ENCODE results near the gene ZNF668. TPM values are rescaled to one million over a fixed set of nuclear protein-coding genes. Genes with fewer than 3 reads are reported as not detected.
"Not testable (repeated sequence)": the region's sequence is repeated elsewhere in the genome, so short reads cannot be mapped to it uniquely, and the experiment has no call there.

ZNF668 gene
- total RNA-seq, 2 experiments from 2014 or later, result 11.2 to 12.9 TPM

DNA sequence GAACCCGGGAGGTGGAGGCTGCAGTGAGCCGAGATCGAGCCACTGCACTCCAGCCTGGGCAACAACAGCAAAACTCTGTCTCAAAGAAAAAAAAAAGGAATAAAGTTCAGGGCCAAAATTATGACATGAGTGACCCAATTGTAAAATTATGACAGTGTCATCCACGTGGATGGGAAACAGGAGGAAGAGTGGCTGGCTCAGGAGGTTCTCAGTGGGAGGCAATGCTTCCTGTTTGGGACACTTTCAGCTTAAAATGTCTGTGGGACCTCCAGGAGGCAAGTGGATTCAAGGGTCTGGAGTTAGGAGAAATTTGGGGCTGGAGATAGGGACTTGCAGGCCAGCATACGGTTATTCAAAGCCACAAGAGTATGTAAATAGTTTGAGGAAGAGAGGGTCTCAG lies 48.7 kb downstream of the ZNF668 start:
- Mint-ChIP-seq H3K9me3 (no peaks in the 10 kb centered on the region), H3K36me3 (ENCODE audit: low read depth) (no peaks in the 10 kb centered on the region), H3K4me3 (no peak overlapping the region), H3K4me1 (peaks cover 20% of the 10 kb centered on the region), H3K27ac (no peak overlapping the region), H3K27me3 (no peaks in the 10 kb centered on the region)
- DNase-seq, result no peak
- ChIA-PET CTCF (no interaction called here), POLR2A (no interaction called here)

DNA sequence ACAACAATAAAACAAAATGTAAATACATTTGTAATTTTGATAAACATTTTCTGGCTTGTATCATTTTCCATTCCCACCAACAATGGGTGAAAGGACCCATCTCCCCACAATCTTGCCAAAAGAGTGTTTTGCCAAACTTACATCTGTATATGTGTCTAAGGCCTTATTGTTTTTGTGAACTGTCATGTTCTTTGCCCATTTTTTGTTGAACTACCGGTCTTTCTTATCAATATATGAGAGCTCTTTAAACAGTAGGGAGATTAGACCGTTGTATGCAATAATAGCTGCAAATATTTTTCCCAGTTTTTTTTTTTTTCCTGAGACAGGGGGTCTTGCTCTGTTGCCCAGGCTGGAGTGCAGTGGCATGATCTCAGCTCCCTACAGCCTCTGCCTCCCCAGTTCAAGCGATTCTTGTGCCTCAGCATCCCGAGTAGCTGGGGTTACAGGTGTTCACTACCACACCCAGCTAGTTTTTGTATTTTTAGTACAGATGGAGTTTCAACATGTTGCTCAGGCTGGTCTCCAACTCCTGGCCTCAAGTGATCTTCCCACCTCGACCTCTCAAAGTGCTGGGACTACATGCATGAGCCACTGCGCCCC lies 50.3 kb downstream of the ZNF668 start:
- no peaks in the 10 kb centered on the region for H3K27me3 Mint-ChIP-seq
- no peak overlapping the region for H3K4me3 Mint-ChIP-seq
- POLR2A ChIA-PET, result no interaction called here
- DNase-seq, result no peak
- no peaks in the 10 kb centered on the region for H3K9me3 Mint-ChIP-seq
- no peaks in the 10 kb centered on the region for H3K36me3 Mint-ChIP-seq (ENCODE audit: low read depth)
- H3K27ac Mint-ChIP-seq, result no peak overlapping the region
- H3K4me1 Mint-ChIP-seq, result peaks cover 20% of the 10 kb centered on the region
- CTCF ChIA-PET, result interaction anchor here (0.9 kb wide), 1 partner anchor 89 kb away, joined by 3 read pairs; no protein-coding TSS in a partner anchor

DNA sequence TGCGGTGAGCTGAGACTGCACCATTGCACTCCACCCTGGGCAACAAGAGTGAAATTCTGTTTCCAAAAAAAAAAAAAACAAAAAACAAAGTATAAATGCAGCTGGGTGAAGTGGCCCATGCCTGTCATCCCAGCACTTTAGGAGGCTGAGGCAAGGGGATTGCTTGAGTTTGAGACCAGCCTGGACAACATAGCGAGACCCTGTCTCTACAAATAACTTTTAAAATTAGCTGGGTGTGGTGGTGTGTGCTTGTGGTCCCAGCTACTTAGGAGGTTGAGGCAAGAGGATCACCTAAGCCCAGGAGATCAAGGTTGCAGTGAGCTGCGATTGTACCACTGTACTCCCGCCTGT lies 50.8 kb downstream of the ZNF668 start:
- DNase-seq, result no peak
- Mint-ChIP-seq H3K36me3 (ENCODE audit: low read depth) (no peaks in the 10 kb centered on the region), H3K9me3 (no peaks in the 10 kb centered on the region), H3K4me1 (peaks cover 20% of the 10 kb centered on the region), H3K4me3 (no peak overlapping the region), H3K27ac (no peak overlapping the region), H3K27me3 (no peaks in the 10 kb centered on the region)
- ChIA-PET POLR2A (no interaction called here), CTCF (interaction anchor here (0.9 kb wide), 2 partner anchors 55 to 89 kb away, joined by 3 read pairs; no protein-coding TSS in a partner anchor)

- POLR2A ChIA-PET, result no interaction called here
Measured at GRCh38 chr16:31022544-31023251, 51.3 kb downstream of the ZNF668 start.

DNA sequence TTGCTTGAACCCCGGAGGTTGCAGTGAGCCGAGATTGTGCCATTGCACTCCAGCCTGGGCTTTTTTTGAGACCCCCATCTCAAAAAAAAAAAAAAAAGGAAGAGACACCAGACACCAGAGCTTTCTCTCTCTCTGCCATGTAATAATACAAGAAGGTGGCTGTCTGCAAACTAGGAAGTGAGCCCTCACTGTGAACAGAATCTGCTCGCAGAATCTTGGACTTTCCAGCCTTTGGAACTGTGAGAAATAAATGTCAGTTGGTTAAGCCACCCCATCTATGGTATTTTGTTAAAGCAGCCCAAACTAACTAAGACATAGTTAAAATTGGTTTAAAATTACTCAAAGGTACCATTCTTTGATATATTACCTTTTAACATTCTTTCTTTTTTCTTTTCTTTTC lies 53.5 kb downstream of the ZNF668 start:
- Mint-ChIP-seq H3K4me1 (peaks cover 20% of the 10 kb centered on the region), H3K27ac (no peak overlapping the region), H3K27me3 (no peaks in the 10 kb centered on the region), H3K9me3 (no peaks in the 10 kb centered on the region), H3K36me3 (ENCODE audit: low read depth) (no peaks in the 10 kb centered on the region), H3K4me3 (no peak overlapping the region)
- POLR2A ChIA-PET, result interaction anchor here (0.7 kb wide), 1 partner anchor 33 kb away, joined by 4 read pairs; no protein-coding TSS in a partner anchor
- CTCF ChIA-PET, result interaction anchor here (0.7 to 1.5 kb wide), 3 partner anchors 17 to 209 kb away, joined by 3 read pairs; no protein-coding TSS in a partner anchor
- DNase-seq, result no peak

More at GRCh38 chr16:31022544-31023251, 51.3 kb downstream of the ZNF668 start:
- CTCF ChIA-PET, result interaction anchor here (0.6 to 0.9 kb wide), 4 partner anchors 8 to 88 kb away, joined by 3 read pairs; no protein-coding TSS in a partner anchor
- DNase-seq, result no peak
- Mint-ChIP-seq H3K4me1 (peaks cover 20% of the 10 kb centered on the region), H3K9me3 (no peaks in the 10 kb centered on the region), H3K36me3 (ENCODE audit: low read depth) (no peaks in the 10 kb centered on the region), H3K27me3 (no peaks in the 10 kb centered on the region), H3K4me3 (no peak overlapping the region), H3K27ac (peak overlapping the region; percentile 55)

DNA sequence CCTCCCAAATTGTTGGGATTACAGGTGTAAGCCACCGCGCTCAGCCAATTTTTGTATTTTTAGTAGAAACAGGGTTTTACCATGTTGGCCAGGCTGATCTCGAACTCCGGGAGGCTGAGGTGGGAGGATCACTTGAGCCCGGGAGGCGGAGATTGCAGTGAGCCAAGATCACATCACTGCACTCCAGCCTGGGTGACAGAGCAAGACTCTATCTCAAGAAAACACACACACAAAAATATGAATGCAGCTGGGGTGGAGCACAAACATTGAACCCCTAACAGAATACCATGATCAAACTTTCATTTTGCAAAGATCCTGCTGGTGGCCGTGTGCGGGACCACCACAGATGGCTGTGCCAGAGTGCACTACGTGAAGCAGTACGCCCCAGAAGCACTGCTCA lies 56.3 kb downstream of the ZNF668 start:
- H3K36me3 Mint-ChIP-seq (ENCODE audit: low read depth); DNase-seq; H3K9me3 Mint-ChIP-seq; H3K4me1 Mint-ChIP-seq; H3K27ac Mint-ChIP-seq; H3K4me3 Mint-ChIP-seq; POLR2A ChIA-PET; CTCF ChIA-PET: not testable (repeated sequence)
- peaks cover 15% of the 10 kb centered on the region for H3K27me3 Mint-ChIP-seq

DNA sequence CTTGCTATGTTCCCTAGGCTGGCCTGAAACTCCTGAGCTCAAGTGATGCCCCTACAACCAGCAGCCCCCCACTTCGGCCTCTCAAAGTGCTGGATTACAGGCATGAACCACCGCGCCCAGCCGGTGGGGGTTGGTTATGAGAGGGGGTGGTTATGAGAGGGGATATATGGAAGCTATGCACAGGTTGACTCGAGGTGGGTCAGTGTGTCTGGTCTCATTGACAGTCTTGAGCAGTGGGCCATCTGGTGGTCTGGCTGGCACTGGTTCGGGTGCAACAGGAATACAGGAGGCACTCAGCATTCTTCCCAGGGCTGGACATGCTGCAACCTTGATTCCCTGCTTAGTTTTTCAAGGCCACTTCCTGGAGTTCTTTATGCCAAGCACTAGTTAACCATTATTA lies 58.0 kb downstream of the ZNF668 start:
- CTCF ChIA-PET, result interaction anchor here (1.0 kb wide), 1 partner anchor 30 kb away, joined by 3 read pairs; no protein-coding TSS in a partner anchor
- Mint-ChIP-seq H3K4me3 (no peak overlapping the region), H3K36me3 (ENCODE audit: low read depth) (no peaks in the 10 kb centered on the region)

DNA sequence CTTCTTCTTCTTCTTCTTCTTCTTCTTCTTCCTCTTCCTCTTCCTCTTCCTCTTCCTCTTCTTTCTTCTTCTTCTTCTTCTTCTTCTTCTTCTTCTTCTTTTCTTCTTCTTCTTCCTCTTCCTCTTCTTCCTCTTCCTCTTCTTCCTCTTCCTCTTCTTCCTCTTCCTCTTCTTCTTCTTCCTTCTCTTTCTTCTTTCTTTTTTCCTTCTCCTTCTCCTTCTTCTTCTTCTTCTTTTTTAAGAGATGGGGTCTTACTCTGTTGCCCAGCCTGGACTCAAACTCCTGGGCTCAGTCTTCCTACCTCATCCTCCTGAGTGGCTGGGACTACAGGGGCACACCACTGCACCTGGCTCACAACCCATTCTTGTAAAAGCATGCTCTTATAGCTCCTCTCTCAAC lies 60.7 kb downstream of the ZNF668 start:
- H3K27ac Mint-ChIP-seq; H3K36me3 Mint-ChIP-seq (ENCODE audit: low read depth); POLR2A ChIA-PET; H3K4me3 Mint-ChIP-seq; DNase-seq; CTCF ChIA-PET; H3K9me3 Mint-ChIP-seq: not testable (repeated sequence)
- Mint-ChIP-seq H3K4me1 (peaks cover 12% of the 10 kb centered on the region), H3K27me3 (peaks cover 42% of the 10 kb centered on the region)

More for the DNA sequence above, 58.0 kb downstream of the ZNF668 start:
- H3K4me1 Mint-ChIP-seq, result peaks cover 6% of the 10 kb centered on the region
- H3K9me3 Mint-ChIP-seq, result no peaks in the 10 kb centered on the region
- no peak overlapping the region for H3K27ac Mint-ChIP-seq
- POLR2A ChIA-PET, result no interaction called here
- H3K27me3 Mint-ChIP-seq, result peaks cover 27% of the 10 kb centered on the region
- no peak for DNase-seq

DNA sequence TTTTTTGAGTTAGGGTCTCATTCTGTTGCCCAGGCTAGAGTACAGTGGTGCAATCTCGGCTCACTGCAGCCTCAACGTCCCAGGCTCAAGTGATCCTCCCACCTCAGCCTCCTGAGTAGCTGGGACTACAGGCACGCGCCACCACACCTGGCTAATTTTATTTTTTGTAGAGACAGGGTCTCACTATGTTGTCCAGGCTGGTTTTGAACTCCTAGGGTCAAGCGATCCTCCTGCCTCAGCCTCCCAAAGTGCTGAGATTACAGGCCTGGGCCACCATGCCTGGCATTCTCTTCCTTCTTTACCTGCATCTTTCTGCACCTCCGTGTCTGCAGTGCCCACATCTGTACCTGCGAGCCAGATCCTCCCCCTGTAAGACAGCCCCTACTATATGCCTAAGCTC lies 62.2 kb downstream of the ZNF668 start:
- peaks cover 12% of the 10 kb centered on the region for H3K4me1 Mint-ChIP-seq
- peaks cover 42% of the 10 kb centered on the region for H3K27me3 Mint-ChIP-seq
- DNase-seq; H3K27ac Mint-ChIP-seq; CTCF ChIA-PET; H3K36me3 Mint-ChIP-seq (ENCODE audit: low read depth); H3K4me3 Mint-ChIP-seq; H3K9me3 Mint-ChIP-seq; POLR2A ChIA-PET: not testable (repeated sequence)

Other genes with a start within 250 kb of the ZNF668 start
- gene BCL7C, start 180.2 kb downstream of the ZNF668 start, total RNA-seq, result 10 to 100 TPM; 21.8 to 22.1 TPM
- gene CTF1, start 177.6 kb downstream of the ZNF668 start, total RNA-seq, result under 1 TPM; 0.22 to 0.31 TPM
- 10 to 100 TPM; 21.7 to 22.4 TPM for gene FBXL19, start 150.7 kb downstream of the ZNF668 start, total RNA-seq
- gene ORAI3, start 125.2 kb downstream of the ZNF668 start, total RNA-seq, result 10 to 100 TPM; 18.4 to 19.0 TPM
- gene SETD1A, start 116.5 kb downstream of the ZNF668 start, total RNA-seq, result 10 to 100 TPM; 26.5 to 26.6 TPM
- gene HSD3B7, start 89.0 kb downstream of the ZNF668 start, total RNA-seq, result 1 to 10 TPM; 3.4 to 3.5 TPM
- 1 to 10 TPM in 1 of 2 experiments, under 1 TPM in 1; 0.62 to 1.1 TPM for gene STX1B, start 63.6 kb downstream of the ZNF668 start, total RNA-seq
- gene STX4, start 40.7 kb downstream of the ZNF668 start, total RNA-seq, result 10 to 100 TPM; 48.0 to 56.7 TPM
- 10 to 100 TPM; 28.3 to 33.3 TPM for gene ZNF646, start 182 bp upstream of the ZNF668 start, total RNA-seq
- 1 to 10 TPM; 3.5 to 5.7 TPM for gene PRSS53, start 14.7 kb upstream of the ZNF668 start, total RNA-seq
- gene VKORC1, start 20.6 kb upstream of the ZNF668 start, total RNA-seq, result 10 to 100 TPM; 55.5 to 59.3 TPM
- 10 to 100 TPM; 23.0 to 23.5 TPM for gene BCKDK, start 34.1 kb upstream of the ZNF668 start, total RNA-seq
- 10 to 100 TPM; 63.4 to 67.7 TPM for gene KAT8, start 43.4 kb upstream of the ZNF668 start, total RNA-seq
- under 1 TPM in 1 of 2 experiments, not detected in 1; 0.17 TPM for gene PRSS8, start 61.5 kb upstream of the ZNF668 start, total RNA-seq
- gene PRSS36, start 75.8 kb upstream of the ZNF668 start, total RNA-seq, result 1 to 10 TPM in 1 of 2 experiments, under 1 TPM in 1; 0.89 to 1.7 TPM
- gene FUS, start 105.9 kb upstream of the ZNF668 start, total RNA-seq, result 100 to 1,000 TPM; 552 to 581 TPM
- gene PYCARD, start 128.5 kb upstream of the ZNF668 start, total RNA-seq, result 10 to 100 TPM; 66.8 to 68.0 TPM
- gene TRIM72, start 139.9 kb upstream of the ZNF668 start, total RNA-seq, result not detected
- gene PYDC1, start 142.9 kb upstream of the ZNF668 start, total RNA-seq, result not detected
- 10 to 100 TPM; 22.0 to 22.6 TPM for gene ITGAM, start 185.7 kb upstream of the ZNF668 start, total RNA-seq